Small intestine (tissue), 16 donors: Measurements from ENCODE around the gene ARMC12. TPM values are rescaled to one million over a fixed set of nuclear protein-coding genes. Genes with fewer than 3 reads are reported as not detected.
"Not testable (repeated sequence)": the region's sequence is repeated elsewhere in the genome, so short reads cannot be mapped to it uniquely, and the experiment has no call there.

ENCODE experiments used
- DNase-seq, 2 donors: peaks; one replicate each; pipeline versions ENCODE4 v3.0.0 to v3.0.0-alpha.2; 2013
- FAIRE-seq: peaks from 2 replicates; lab custom pipeline; 2012; peaks lifted over from hg19 to GRCh38; lab: Jason Lieb, UNC
- H3K27ac ChIP-seq, 3 donors: one replicate each; pipeline ENCODE4 v1.5.1; 2013; ENCODE audit warnings: low read length in 2 of 3, mild to moderate bottlenecking in 2 of 3, control low read depth in 1 of 3, inconsistent platforms in 1 of 3, low read depth in 1 of 3, moderate library complexity in 1 of 3
- H3K27me3 ChIP-seq, 3 donors: one replicate each; pipeline ENCODE4 v1.6.1; 2013; ENCODE audit warnings: low read length in 3 of 3, inconsistent platforms in 1 of 3; ENCODE audit not compliant: control insufficient read depth in 3 of 3, insufficient read depth in 3 of 3
- H3K36me3 ChIP-seq, 3 donors: one replicate each; pipeline ENCODE4 v1.6.1; 2013; ENCODE audit warnings: low read length in 3 of 3, inconsistent platforms in 1 of 3, low read depth in 1 of 3, mild to moderate bottlenecking in 1 of 3, moderate library complexity in 1 of 3; ENCODE audit not compliant: control insufficient read depth in 3 of 3, insufficient read depth in 2 of 3
- H3K4me1 ChIP-seq, 3 donors: one replicate each; pipeline ENCODE4 v1.6.1; 2013; ENCODE audit warnings: low read length in 2 of 3, inconsistent platforms in 1 of 3, low read depth in 1 of 3, mild to moderate bottlenecking in 1 of 3, moderate library complexity in 1 of 3; ENCODE audit not compliant: control insufficient read depth in 3 of 3, insufficient read depth in 2 of 3
- H3K4me3 ChIP-seq, 3 donors: one replicate each; pipeline ENCODE4 v1.5.1; 2013; ENCODE audit warnings: low read length in 3 of 3, control low read depth in 1 of 3, inconsistent platforms in 1 of 3, low read depth in 1 of 3, mild to moderate bottlenecking in 1 of 3, moderate library complexity in 1 of 3
- H3K9me3 ChIP-seq, 2 donors: one replicate each; pipeline ENCODE4 v1.6.1; 2013; ENCODE audit warnings: low read depth in 1 of 2, low read length in 1 of 2; ENCODE audit not compliant: control insufficient read depth in 2 of 2, insufficient read depth in 1 of 2
- WGBS, 3 donors: extraction: QIAGEN DNeasy Blood & Tissue Kit; methylation state at CpG; one replicate each; pipeline ENCODE4 v1.1.7; 2013; 5-methylcytosine and 5-hydroxymethylcytosine counted together
- long read RNA-seq, 10 donors: transcript quantifications; one replicate each; lab custom pipeline, GENCODE V29; 2026
- polyA plus RNA-seq, 4 donors: library from polyadenylated mRNA; stranded (reverse) in 3 of 4; unstranded in 1 of 4; fragments of 200-250 nt in 3 of 4; fragments of 120-200 nt in 1 of 4; gene quantifications; one replicate each; pipeline versions ENCODE4 v1.2.1 to v1.2.3, GENCODE V29; 2013
- donor health status: healthy with polysubstance abuse.
- donor health status: control.
- donor health status: control.
- donor health status: Bipolar disorder and iron deficiency.
- donor health status: healthy.

The ARMC12 gene, protein sequence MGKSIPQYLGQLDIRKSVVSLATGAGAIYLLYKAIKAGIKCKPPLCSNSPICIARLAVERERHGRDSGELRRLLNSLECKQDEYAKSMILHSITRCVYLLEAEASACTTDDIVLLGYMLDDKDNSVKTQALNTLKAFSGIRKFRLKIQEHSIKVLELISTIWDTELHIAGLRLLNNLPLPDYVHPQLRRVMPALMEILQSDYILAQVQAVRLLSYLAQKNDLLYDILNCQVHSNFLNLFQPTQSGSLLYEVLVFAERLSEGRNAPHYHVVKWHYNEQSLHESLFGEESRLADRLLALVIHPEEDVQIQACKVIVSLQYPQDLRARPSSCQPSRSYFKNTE
- polyA plus RNA-seq: 1 to 10 TPM in 1 of 4 donors, under 1 TPM in 2, not detected in 1; 0.41 to 2.5 (median 0.72) TPM
- long read RNA-seq, donor 1: 0 reads
- long read RNA-seq, donor 2: 0 reads
- long read RNA-seq, donor 3: 0 reads
- long read RNA-seq, donor 4: 0 reads
- long read RNA-seq, donor 5: 0 reads
- long read RNA-seq, donor 6: 0 reads
- long read RNA-seq, donor 7: 0 reads
- long read RNA-seq, donor 8: 0 reads
- long read RNA-seq, donor 9: 0 reads
- long read RNA-seq, donor 10: 0 reads

DNA sequence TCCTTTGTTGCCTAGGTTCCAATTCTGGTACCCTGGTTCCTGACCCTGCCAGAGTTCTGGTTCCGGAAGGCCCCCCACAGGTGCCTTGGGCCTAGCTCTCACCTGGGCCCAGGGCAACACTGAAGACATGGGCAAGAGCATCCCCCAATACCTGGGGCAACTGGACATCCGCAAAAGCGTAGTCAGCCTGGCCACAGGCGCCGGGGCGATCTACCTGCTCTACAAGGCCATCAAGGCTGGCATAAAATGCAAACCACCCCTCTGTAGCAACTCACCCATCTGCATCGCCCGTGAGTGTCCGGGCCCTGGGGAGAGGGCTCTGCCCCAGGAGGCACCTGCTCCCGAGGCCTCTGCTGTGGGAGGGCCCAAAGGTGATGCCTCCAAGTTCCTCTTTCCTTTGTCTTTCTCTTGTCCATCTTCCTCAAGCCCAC lies at the start of gene ARMC12:
Gene ARMC12 (plus strand): TSS at position 51 of the 431 bp plus-strand sequence. CDS start 77 bp downstream, at position 128.
- DNase-seq (no peak), FAIRE-seq (no peak)
- H3K27ac ChIP-seq: no peak within 1 kb of the TSS
- no peaks in the 10 kb centered on the region for H3K27me3 ChIP-seq
- H3K4me1 ChIP-seq: peaks cover 11 to 24% (median 12%) of the 10 kb centered on the region in 3 donors
- no peaks in the 10 kb centered on the region for H3K9me3 ChIP-seq
- 92 to 95% (median 92%) methylated on average over 10 of the region's 10 CpGs for WGBS, 3 donors
- H3K36me3 ChIP-seq: no peaks in the 10 kb centered on the region
- H3K4me3 ChIP-seq: no peak within 1 kb of the TSS

DNA sequence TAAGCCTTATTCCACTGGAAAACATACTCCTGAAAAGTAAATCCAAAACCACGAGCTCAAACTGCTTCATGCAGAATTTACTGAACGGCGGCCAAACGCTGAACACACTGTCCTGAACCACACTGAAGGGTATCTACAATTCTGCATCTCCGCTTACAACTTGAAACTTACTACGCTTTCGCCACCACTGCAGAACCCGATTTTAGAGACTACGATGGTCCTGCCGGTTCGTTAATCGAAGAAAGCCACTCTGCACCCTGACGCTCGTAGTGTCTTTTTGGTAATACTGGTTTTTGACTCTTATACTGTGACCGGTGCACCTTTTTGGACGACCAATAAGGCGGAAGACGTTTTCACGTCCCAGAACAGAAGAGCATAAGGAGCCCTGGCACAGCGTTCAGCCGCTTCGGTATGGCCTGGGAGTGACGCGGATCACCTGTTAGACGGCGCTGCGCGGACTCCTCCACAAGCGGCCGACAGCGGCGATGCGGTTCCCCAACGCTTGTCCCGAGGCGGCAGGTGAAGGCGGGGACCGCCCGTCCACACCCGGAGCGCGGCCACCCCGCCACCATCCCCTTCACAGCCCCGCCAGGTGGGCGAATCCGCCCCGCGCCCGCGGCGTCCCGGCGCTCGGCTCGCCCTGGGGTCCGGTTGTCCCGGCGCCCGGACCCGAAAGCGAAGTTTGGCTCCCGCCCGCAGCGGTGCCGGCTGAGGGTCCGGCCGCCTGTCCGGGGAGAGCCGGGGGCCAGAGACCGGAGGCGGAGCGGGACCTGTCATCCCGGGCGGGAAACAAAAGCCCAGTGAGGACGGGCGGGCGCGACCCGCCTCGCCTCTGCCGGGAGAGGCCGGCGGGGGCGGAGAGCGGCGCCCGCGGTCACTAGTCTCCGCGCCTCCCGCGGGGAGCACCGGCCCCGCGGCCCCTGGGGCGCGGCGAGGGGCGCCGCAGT lies 48.9 kb upstream of the ARMC12 start:
- peaks cover 0 to 4% (median 0%) of the 10 kb centered on the region in 3 donors for H3K27me3 ChIP-seq
- H3K27ac ChIP-seq: peak overlapping the region in 2 of 3 donors; percentile 86 to 99
- 0 to 1% (median 1%) methylated on average over 66 to 100 of the region's 100 CpGs for WGBS, 3 donors
- peak overlapping the region; percentile 54 to 98 (median 91) for H3K4me3 ChIP-seq
- H3K4me1 ChIP-seq: peaks cover 0 to 7% (median 0%) of the 10 kb centered on the region in 3 donors
- no peak for FAIRE-seq
- no peaks in the 10 kb centered on the region for H3K9me3 ChIP-seq
- peak; percentile 65 to 68 for DNase-seq
- peaks cover 0 to 5% (median 0%) of the 10 kb centered on the region in 3 donors for H3K36me3 ChIP-seq

DNA sequence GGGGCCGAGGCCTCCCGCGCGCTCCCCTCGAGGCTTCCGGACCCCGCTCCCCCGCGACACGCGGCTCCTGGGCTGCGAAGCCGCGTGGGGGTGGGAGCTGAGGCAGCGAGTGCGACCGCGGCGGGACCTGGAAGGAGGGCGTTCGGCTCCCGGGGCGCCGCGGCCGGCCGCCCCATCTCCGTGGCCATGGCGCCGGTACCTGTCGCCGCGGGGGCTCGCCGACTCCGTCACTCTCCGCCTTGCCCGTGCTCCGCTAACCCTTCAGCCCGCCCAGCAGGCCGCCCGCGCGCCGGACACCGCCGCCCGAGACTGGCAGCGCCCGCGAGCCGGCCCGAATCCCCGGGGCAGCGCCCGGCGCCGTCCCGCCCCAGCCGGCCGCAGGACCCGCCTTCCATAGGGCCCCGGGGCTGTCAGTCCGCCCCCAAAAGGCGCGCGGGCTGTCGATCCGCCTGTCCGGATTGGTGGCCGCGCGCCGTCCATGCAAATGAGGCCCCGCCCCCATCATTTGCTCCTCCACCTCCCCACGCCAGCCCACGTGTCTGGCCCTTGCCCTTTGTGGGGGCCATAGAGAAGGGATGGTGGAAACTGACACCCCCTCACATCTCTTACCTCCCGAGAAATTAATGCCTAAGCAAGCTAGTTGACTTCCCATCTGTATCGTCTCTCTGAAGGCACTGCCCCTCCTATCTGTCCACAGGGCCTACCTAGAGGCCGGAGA lies 48.1 kb upstream of the ARMC12 start, which contains the start of gene FKBP5:
Gene FKBP5 (minus strand): TSS at position 311 of the 718 bp plus-strand sequence. CDS start 46,091 bp downstream, outside the sequence.
- peak; percentile 90 to 94 for DNase-seq
- H3K36me3 ChIP-seq: peaks cover 0 to 5% (median 0%) of the 10 kb centered on the region in 3 donors
- H3K27me3 ChIP-seq: peaks cover 0 to 4% (median 0%) of the 10 kb centered on the region in 3 donors
- 2 to 12% (median 4%) methylated on average over 20 to 80 of the region's 80 CpGs for WGBS, 3 donors
- no peak for FAIRE-seq
- H3K4me1 ChIP-seq: peaks cover 0 to 7% (median 0%) of the 10 kb centered on the region in 3 donors
- peak within 1 kb of the TSS; percentile 54 to 98 (median 91) for H3K4me3 ChIP-seq
- H3K9me3 ChIP-seq: no peaks in the 10 kb centered on the region
- peak within 1 kb of the TSS in 2 of 3 donors; percentile 86 to 99 for H3K27ac ChIP-seq

DNA sequence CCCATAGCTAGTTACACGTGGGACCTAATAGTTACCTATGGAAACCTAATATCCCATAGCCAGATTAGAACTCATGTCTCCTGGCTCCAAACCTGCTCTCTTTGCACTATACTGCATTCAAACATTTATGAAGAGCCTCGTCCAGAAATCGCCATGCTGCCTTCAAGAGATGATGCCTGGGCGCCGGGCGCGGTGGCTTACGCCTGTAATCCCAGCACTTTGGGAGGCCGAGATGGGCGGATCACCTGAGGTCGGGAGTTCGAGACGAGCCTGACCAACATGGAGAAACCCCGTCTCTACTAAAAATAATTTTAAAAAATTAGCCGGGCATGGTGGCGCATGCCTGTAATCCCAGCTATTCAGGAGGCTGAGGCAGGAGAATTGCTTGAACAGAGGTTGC lies 46.8 kb upstream of the ARMC12 start:
- not testable (repeated sequence) for H3K4me3 ChIP-seq, H3K27me3 ChIP-seq, H3K9me3 ChIP-seq, H3K36me3 ChIP-seq, H3K4me1 ChIP-seq, H3K27ac ChIP-seq, DNase-seq, FAIRE-seq
- 96 to 98% (median 96%) methylated on average over 16 of the region's 16 CpGs for WGBS, 3 donors

DNA sequence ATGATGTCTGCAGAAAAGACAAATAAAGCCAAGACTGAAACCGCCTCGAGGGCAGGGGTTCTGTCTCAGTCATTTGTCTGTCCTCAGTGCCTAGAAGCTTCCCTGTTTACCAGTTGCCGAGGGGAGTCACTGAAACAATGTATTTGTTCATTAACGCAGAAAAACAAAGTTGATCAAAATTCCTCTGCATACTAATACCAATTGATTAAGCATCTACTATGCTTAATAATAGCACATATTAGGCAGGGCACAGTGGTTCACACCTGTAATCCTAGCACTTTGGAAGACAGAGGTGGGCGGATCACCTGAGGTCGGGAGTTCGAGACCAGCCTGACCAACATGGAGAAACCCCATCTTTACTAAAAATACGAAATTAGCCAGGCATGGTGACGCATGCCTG lies 46.3 kb upstream of the ARMC12 start:
- peaks cover 0 to 4% (median 0%) of the 10 kb centered on the region in 3 donors for H3K27me3 ChIP-seq
- no peak overlapping the region for H3K4me3 ChIP-seq
- H3K9me3 ChIP-seq: peaks cover 0 to 7% of the 10 kb centered on the region in 2 donors
- DNase-seq: no peak
- WGBS, 3 donors: 90 to 96% (median 93%) methylated on average over 9 of the region's 9 CpGs
- no peaks in the 10 kb centered on the region for H3K36me3 ChIP-seq
- H3K4me1 ChIP-seq: peaks cover 0 to 7% (median 0%) of the 10 kb centered on the region in 3 donors
- no peak overlapping the region for H3K27ac ChIP-seq
- no peak for FAIRE-seq

DNA sequence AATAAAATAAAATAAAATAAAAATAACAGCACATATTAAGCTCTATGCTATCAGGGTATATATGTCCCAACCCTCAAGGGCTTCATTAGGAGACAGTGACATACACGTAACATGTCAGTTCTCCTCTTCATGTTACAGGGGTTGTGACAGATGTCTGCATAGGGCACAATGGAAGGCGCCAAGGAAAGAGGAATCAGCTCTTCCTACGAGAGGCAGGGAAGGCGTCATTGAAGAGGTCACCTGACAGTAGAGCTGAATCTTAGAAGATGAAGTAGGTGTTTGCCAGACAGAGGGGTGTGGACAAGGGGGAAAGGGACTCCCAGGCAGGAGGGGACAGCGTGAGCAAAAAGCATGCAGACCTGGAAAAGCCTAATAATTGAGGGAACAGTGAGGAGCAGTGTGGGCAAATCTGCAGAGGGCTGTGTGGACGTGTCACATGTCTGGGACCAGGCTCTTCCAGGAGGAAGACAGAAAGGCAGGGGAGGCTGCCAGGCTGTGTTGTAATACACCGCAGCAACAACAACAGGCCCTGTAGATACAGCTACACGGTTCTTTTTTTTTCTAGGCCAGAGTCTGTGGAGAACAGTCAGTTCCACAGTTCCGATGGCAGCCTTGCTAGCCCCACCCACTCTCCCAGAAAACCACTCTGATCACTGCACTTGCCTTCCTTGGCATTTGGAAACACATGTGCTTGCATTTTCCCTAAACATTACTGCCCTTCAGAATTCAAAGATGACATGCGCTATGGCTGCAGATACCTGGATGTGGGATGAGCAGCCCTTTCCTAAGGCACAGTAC lies 45.6 kb upstream of the ARMC12 start:
- peak; percentile 4 to 54 for DNase-seq

DNA sequence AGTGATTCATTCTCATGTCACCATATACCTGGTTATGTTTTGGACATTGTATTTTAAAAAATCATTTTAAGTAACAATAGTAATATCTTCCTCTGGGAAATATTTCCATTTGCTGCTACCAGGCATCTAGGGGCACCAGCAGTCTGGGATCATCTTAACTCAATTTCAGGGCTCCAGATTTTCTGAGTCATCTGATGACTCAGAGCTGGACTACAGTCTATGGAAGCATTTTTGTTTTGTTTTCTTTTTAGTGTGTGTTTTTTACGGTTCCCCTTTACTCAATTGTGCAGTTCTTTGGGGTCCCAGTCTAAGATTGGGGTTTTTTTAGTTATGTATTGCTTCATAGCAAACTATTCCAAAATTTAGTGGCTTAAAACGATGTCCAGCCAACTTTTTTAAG lies 42.4 kb upstream of the ARMC12 start:
- no peak overlapping the region for H3K4me3 ChIP-seq
- H3K4me1 ChIP-seq: no peaks in the 10 kb centered on the region
- no peaks in the 10 kb centered on the region for H3K36me3 ChIP-seq
- no peaks in the 10 kb centered on the region for H3K27me3 ChIP-seq
- 82 to 92% (median 83%) methylated on average over 2 of the region's 2 CpGs for WGBS, 3 donors
- no peak overlapping the region for H3K27ac ChIP-seq
- DNase-seq (peak in 1 of 2 donors; percentile 35), FAIRE-seq (no peak)
- H3K9me3 ChIP-seq: peaks cover 0 to 7% of the 10 kb centered on the region in 2 donors

More for the DNA sequence above, 45.6 kb upstream of the ARMC12 start:
- FAIRE-seq: no peak
- peaks cover 0 to 4% (median 0%) of the 10 kb centered on the region in 3 donors for H3K27me3 ChIP-seq
- H3K36me3 ChIP-seq: no peaks in the 10 kb centered on the region
- no peak overlapping the region for H3K4me3 ChIP-seq
- WGBS, 3 donors: 62 to 66% (median 65%) methylated on average over 10 of the region's 10 CpGs
- peak overlapping the region in 1 of 3 donors; percentile 52 for H3K27ac ChIP-seq
- peaks cover 0 to 7% (median 0%) of the 10 kb centered on the region in 3 donors for H3K4me1 ChIP-seq
- H3K9me3 ChIP-seq: peaks cover 0 to 7% of the 10 kb centered on the region in 2 donors
